Neural progenitor cell (in vitro differentiated cells): ENCODE results near the gene GLRX3. TPM values are rescaled to one million over a fixed set of nuclear protein-coding genes. Genes with fewer than 3 reads are reported as not detected.

Experiments
- DNase-seq: peaks from one replicate; pipeline ENCODE4 v3.0.0-alpha.2; 2016; ENCODE audit warnings: low spot score
- H2AFZ ChIP-seq: fragments of 200-600 bp; sonication (generic); replicated peaks from 2 replicates; pipeline ENCODE4 v1.6.1; 2016; ENCODE audit warnings: antibody characterized with exemption
- H3F3A ChIP-seq: fragments of 200-600 bp; sonication (generic); 2 replicates; pipeline ENCODE4 v1.6.1; 2016; ENCODE audit warnings: antibody characterized with exemption, low read depth
- H3K27ac ChIP-seq: fragments of 200-600 bp; sonication (generic); 2 replicates; pipeline ENCODE4 v1.5.1; 2016; ENCODE audit warnings: mild to moderate bottlenecking
- H3K27me3 ChIP-seq: fragments of 200-600 bp; sonication (generic); 2 replicates; pipeline ENCODE4 v1.6.1; 2016; ENCODE audit warnings: mild to moderate bottlenecking, moderate library complexity
- H3K36me3 ChIP-seq: fragments of 200-600 bp; sonication (generic); 2 replicates; pipeline ENCODE4 v1.5.1; 2016
- H3K4me1 ChIP-seq: fragments of 200-600 bp; sonication (generic); 2 replicates; pipeline ENCODE4 v1.6.1; 2016; ENCODE audit warnings: mixed run types
- H3K4me2 ChIP-seq: fragments of 200-600 bp; sonication (generic); 2 replicates; pipeline ENCODE4 v1.6.1; 2016
- H3K4me3 ChIP-seq: fragments of 200-600 bp; sonication (generic); 2 replicates; pipeline ENCODE4 v1.5.1; 2016
- H3K79me2 ChIP-seq: fragments of 200-600 bp; sonication (generic); 2 replicates; pipeline ENCODE4 v1.6.1; 2016; ENCODE audit warnings: low read depth
- H3K9ac ChIP-seq: fragments of 200-600 bp; sonication (generic); 2 replicates; pipeline ENCODE4 v1.6.1; 2016
- H3K9me3 ChIP-seq: fragments of 200-600 bp; sonication (generic); 2 replicates; pipeline ENCODE4 v1.5.1; 2016; ENCODE audit warnings: low read depth
- H4K20me1 ChIP-seq: fragments of 200-600 bp; sonication (generic); 2 replicates; pipeline ENCODE4 v1.6.1; 2016; ENCODE audit warnings: low read depth
- H3K27ac Mint-ChIP-seq: 3 replicates; pipeline ENCODE4 v1.8.0; 2021; ENCODE audit warnings: mixed read lengths
- H3K27me3 Mint-ChIP-seq: 2 replicates; pipeline ENCODE4 v1.8.0; 2022; ENCODE audit warnings: low read depth, mild to moderate bottlenecking, inconsistent platforms, moderate library complexity, mixed read lengths; ENCODE audit not compliant: insufficient read depth
- H3K36me3 Mint-ChIP-seq: 3 replicates; pipeline ENCODE4 v1.8.0; 2021; ENCODE audit warnings: mixed read lengths
- H3K4me1 Mint-ChIP-seq: 3 replicates; pipeline ENCODE4 v1.8.0; 2021; ENCODE audit warnings: mixed read lengths
- H3K4me3 Mint-ChIP-seq: 3 replicates; pipeline ENCODE4 v1.8.0; 2021; ENCODE audit warnings: mild to moderate bottlenecking, moderate library complexity, mixed read lengths
- H3K9me3 Mint-ChIP-seq: 3 replicates; pipeline ENCODE4 v1.8.0; 2020; ENCODE audit warnings: mixed read lengths
- CTCF ChIP-seq: fragments of 200-600 bp; sonication (generic); IDR thresholded peaks from 2 replicates; pipeline ENCODE4 v1.5.1; 2017; ENCODE audit warnings: antibody characterized with exemption, mild to moderate bottlenecking
- EZH2 ChIP-seq: fragments of 200-600 bp; sonication (generic); IDR thresholded peaks from 2 replicates; pipeline ENCODE4 v1.6.1; 2017; ENCODE audit warnings: antibody characterized with exemption, mild to moderate bottlenecking, moderate library complexity
- EZH2phosphoT487 ChIP-seq: fragments of 200-600 bp; sonication (generic); IDR thresholded peaks from 2 replicates; pipeline ENCODE4 v1.6.1; 2017; ENCODE audit warnings: antibody characterized with exemption
- total RNA-seq: library from RNA; depleted of rRNA; stranded (reverse); fragments of >200 nt; gene quantifications from 2 replicates; pipeline ENCODE4 v1.2.3, GENCODE V29; 2015; ENCODE audit warnings: low replicate concordance

GLRX3 gene
- total RNA-seq, 1 donor from 2014 or later: 182 TPM

GRCh38 chr10:130221456-130222375 lies 85.5 kb downstream of the GLRX3 start:
- Histone ChIP-seq H3K27ac (no peak overlapping the region), H3K27me3 (no peaks in the 10 kb centered on the region), H2AFZ (no peak overlapping the region), H4K20me1 (no peaks in the 10 kb centered on the region), H3K79me2 (no peaks in the 10 kb centered on the region), H3K9me3 (no peaks in the 10 kb centered on the region), H3K9ac (no peak overlapping the region), H3K4me1 (no peaks in the 10 kb centered on the region), H3F3A (no peaks in the 10 kb centered on the region), H3K4me3 (no peak overlapping the region), H3K4me2 (no peak overlapping the region), H3K36me3 (no peaks in the 10 kb centered on the region)
- H3K27ac Mint-ChIP-seq: peak overlapping the region; percentile 57
- H3K27me3 Mint-ChIP-seq: peaks cover 4% of the 10 kb centered on the region
- H3K36me3 Mint-ChIP-seq: no peaks in the 10 kb centered on the region
- no peak overlapping the region for H3K4me3 Mint-ChIP-seq
- no peak for DNase-seq
- H3K9me3 Mint-ChIP-seq: no peaks in the 10 kb centered on the region
- TF ChIP-seq EZH2phosphoT487 (no peak), CTCF (no peak), EZH2 (no peak)
- H3K4me1 Mint-ChIP-seq: no peaks in the 10 kb centered on the region

DNA sequence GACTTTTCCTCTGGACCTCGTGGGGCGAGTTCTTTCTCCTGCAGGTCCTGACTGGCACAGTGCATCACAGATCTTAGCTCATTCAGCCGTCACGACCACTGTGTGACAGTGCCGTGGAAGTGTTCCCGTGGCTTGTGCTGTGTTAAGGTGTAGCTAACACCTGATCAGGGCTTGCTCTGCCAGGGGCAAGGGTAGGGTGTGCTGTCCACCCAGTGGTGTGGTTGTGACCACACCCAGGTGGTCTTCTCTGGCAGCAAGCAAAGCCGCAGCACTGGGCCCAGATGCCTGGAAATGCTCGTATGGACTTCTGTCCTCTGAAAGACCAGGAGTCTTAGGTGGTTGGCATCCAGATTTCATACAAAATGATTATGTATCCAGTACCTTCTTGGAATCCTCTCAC lies 86.2 kb downstream of the GLRX3 start:
- TF ChIP-seq EZH2phosphoT487: no peak
- TF ChIP-seq CTCF: no peak
- TF ChIP-seq EZH2: no peak
- Mint-ChIP-seq H3K27ac (no peak overlapping the region), H3K36me3 (no peaks in the 10 kb centered on the region), H3K4me1 (no peaks in the 10 kb centered on the region), H3K27me3 (peaks cover 4% of the 10 kb centered on the region), H3K4me3 (no peak overlapping the region), H3K9me3 (no peaks in the 10 kb centered on the region)
- no peaks in the 10 kb centered on the region for H3F3A ChIP-seq
- H3K4me3 ChIP-seq: no peak overlapping the region
- H3K36me3 ChIP-seq: no peaks in the 10 kb centered on the region
- H3K4me2 ChIP-seq: no peak overlapping the region
- no peaks in the 10 kb centered on the region for H4K20me1 ChIP-seq
- H3K9me3 ChIP-seq: no peaks in the 10 kb centered on the region
- no peak overlapping the region for H3K9ac ChIP-seq
- no peak overlapping the region for H2AFZ ChIP-seq
- DNase-seq: no peak
- no peaks in the 10 kb centered on the region for H3K4me1 ChIP-seq
- H3K27me3 ChIP-seq: no peaks in the 10 kb centered on the region
- H3K27ac ChIP-seq: no peak overlapping the region
- H3K79me2 ChIP-seq: no peaks in the 10 kb centered on the region

DNA sequence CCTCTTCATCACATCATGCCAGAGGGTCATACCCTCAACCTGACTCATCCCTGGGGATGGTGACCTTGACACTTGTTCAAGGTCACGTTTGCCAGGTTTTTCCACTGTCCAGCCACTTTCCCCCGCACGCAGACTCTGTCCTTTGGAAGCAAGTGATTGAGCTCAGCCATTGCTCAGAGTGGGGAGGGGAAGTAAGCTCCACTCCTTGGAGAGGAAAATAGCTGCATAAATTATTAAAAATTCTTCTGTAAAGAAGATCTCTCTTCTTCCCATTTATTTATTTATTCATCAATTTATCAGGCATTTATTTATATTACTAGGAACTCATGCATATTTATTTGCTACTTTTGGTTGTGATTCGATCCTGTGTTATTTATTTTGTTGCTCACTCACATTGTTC lies 88.0 kb downstream of the GLRX3 start:
- DNase-seq: no peak
- Histone ChIP-seq H3K4me2 (no peak overlapping the region), H3K36me3 (no peaks in the 10 kb centered on the region), H3K27me3 (no peaks in the 10 kb centered on the region), H3K79me2 (no peaks in the 10 kb centered on the region), H3F3A (no peaks in the 10 kb centered on the region), H3K9me3 (no peaks in the 10 kb centered on the region), H3K9ac (no peak overlapping the region), H3K4me1 (no peaks in the 10 kb centered on the region), H2AFZ (no peak overlapping the region), H3K27ac (no peak overlapping the region), H4K20me1 (no peaks in the 10 kb centered on the region), H3K4me3 (no peak overlapping the region)
- Mint-ChIP-seq H3K9me3 (peaks cover 4% of the 10 kb centered on the region), H3K36me3 (no peaks in the 10 kb centered on the region), H3K4me1 (no peaks in the 10 kb centered on the region), H3K4me3 (no peak overlapping the region), H3K27ac (no peak overlapping the region), H3K27me3 (peaks cover 4% of the 10 kb centered on the region)
- TF ChIP-seq EZH2phosphoT487: no peak
- TF ChIP-seq EZH2: no peak
- no peak for TF ChIP-seq CTCF
